GM18870 (cell line): ENCODE data around the gene CCL27.

Experiments
- ATAC-seq: cut with Tn5 transposase; IDR thresholded peaks from one replicate; pipeline ENCODE4 v1.9.1; 2021; ENCODE audit warnings: moderate library complexity; ENCODE audit not compliant: unreplicated experiment

Gene CCL27

GRCh38 chr9:34662526-34663302 lies at the start of gene CCL27:
TSS of gene CCL27 (minus strand) at chr9:34662657. CDS start at chr9:34662633, 24 bp downstream.
- no peak for ATAC-seq

GRCh38 chr9:34712140-34712539 lies 49.7 kb upstream of the CCL27 start:
- ATAC-seq, result no peak

GRCh38 chr9:34710023-34710422 lies 47.6 kb upstream of the CCL27 start, which contains the start of gene CCL21:
TSS of gene CCL21 (minus strand) at chr9:34710136. CDS start at chr9:34710066, 70 bp downstream.
- ATAC-seq, result no peak

DNA sequence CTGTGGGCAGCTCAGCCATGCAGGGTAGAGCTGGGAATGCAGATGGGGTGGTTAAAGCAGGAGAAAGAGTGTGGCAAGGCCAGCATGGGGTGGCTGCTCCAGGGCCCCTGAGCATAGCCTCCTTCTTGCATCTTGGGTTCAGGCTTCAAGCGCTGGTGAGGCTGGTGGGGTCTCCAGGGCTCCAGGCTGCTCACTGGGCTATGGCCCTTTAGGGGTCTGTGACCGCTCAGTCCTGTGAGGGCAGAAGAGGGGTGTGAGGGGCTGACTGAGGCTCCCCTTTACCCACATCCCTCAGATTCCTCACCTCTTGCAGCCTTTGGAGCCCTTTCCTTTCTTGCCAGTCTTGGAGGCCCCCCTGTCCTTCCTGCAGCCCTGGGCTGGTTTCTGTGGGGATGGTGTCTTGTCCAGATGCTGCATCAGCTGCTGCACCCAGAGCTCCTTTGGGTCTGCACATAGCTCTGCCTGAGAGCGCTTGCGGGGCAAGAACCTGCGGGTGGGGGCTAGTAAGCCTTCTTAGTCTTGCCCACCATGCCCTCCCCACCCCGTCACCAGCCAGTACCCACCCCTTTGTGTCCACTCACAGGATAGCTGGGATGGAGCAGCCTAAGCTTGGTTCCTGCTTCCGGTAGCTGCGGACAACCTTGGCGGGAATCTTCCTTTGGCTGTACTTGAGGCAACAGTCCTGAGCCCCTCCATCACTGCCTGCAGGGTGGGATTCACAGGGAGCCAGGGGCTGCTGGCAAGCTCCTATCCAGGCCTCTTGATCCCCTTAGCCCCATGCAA lies 46.9 kb upstream of the CCL27 start:
- no peak for ATAC-seq

- ATAC-seq, result no peak
These were observed 44.7 kb upstream of the CCL27 start for GRCh38 chr9:34707130-34707529.

DNA sequence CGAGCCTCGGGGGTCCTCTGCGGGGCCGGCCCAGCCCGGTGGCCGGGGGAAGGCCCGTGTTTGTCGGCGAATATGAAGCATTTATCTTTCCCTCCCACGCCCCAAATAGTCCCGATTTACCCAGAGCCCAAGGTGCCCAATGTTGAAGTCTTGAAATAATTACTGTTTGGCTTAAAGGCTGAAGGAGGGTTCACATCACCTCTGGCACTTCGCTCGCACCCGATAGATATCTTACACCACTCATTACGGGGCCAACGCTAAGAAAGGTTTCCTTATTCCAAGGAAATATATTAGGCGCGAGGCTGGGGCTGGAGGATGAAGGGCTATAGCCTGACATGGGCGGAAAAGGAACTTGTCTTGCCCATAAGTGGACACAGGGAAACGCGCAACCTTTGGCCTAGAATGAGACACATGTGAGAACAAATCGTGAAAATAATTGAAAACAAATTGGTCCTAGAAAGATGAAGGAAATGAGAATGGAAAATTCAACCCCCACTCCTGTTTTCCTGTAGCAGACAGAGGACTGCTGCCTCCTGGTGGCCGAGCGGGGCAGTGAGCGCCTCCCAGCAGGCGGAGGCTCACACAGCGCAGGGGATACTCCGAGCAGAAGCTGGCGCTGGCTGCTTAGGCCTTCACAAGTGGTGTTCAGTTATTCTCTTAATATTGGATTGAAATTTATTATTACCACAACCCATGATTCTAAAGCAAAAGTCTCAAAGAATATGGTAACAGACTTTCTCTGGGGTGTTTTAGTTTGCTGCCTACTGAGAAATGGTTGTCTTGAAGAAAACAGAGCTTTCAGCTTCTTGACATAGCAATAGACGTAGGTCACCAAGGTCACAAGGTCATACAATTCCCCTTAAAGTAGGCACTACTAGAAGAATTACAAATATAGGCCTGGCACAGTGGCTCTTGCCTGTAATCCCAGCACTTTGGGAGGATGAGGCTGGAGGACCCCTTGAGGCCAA lies 39.6 kb upstream of the CCL27 start:
- ATAC-seq, result no peak

GRCh38 chr9:34701023-34701768 lies 38.7 kb upstream of the CCL27 start:
- ATAC-seq, result no peak

DNA sequence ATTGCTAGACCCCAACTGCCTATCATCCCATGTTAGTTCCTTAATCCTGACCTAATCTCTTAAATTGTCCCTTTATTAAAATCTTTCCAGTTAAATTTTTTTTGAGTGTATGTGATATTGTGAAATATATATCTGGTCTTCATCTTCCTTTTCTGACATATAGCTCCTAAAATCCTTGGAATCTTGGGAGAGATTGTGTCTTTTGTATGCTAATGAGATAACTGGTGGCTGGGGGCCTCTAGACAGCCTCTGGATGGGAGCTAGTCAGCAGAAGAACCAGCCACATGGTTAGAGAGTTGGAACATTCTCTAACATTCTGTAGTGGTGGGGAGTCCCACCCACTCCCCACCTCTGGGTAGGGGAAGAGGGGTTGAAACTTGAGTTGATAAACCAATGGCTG lies 32.4 kb upstream of the CCL27 start:
- no peak for ATAC-seq

GRCh38 chr9:34693560-34693959 lies 31.1 kb upstream of the CCL27 start:
- no peak for ATAC-seq

GRCh38 chr9:34691936-34692315 lies 29.5 kb upstream of the CCL27 start:
- ATAC-seq, result no peak

DNA sequence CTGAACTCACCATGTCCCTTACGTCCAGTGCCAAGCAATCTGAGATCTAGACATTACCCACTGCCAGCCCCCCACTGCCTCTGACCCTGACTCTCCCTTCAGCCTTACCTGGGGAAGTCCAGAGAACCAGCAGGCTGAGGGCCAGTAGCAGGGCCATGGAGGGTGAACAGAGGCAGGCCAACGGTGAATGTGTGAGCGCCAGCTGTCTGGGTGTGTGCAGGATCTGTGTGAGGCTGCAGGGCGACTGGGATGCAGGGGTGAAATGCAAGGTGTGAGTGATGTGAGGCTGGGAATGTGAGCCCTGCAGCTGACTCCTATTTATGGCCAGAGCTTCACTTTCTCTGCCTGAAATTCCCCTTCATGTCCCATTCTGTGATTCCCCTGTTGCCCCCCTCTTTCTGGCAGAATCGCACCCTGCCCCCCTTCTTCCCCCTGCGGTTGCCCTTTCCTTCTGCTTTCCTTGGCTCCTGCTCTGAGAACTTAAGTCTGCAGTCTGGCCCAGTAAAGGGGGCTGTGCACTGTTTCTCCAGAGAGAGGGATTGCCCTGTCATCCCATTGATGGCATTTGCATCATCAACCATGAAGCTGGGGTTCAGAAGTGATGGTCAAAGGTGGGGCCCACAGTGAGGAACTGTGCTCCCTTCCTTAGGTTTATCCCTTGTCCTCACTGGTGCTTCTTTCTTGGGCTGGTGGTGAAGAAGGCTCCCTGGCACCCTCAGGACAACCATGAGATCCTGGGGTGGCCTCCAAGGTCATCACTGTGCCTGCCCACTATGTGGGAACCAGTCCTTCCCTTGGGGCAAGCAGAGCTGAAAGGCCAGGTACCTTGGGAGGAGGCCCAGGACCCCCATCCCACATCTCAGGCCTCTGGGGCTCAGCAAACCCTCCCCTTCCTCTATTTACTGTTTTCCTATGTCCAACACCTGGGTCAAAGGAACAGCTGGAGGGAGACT lies 28.8 kb upstream of the CCL27 start, which contains the start of gene CCL19:
Gene CCL19, minus strand, starts transcription at position 294 of the 953 bp plus-strand sequence. Its CDS starts 137 bp downstream, at position 157.
- no peak for ATAC-seq

DNA sequence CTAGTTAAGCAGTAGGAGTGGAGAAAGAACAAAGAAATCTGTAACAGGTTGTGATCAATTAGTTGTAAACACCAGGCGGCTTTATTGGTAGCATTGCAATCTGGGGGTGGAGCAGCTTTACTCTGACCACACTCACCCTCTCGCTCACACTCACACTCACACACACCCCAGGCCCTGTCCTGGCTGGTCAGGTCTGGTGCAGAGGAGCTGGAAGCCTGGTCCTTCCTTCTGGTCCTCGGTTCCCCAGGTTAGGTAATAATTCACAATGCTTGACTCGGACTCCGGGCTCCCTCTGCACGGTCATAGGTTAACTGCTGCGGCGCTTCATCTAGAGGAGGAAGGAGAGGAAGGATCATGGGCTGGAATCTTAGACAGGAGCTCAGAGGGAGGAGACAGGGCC lies 27.1 kb upstream of the CCL27 start:
- ATAC-seq, result no peak

- no peak for ATAC-seq
These were observed 26.6 kb upstream of the CCL27 start for GRCh38 chr9:34689116-34689470.

DNA sequence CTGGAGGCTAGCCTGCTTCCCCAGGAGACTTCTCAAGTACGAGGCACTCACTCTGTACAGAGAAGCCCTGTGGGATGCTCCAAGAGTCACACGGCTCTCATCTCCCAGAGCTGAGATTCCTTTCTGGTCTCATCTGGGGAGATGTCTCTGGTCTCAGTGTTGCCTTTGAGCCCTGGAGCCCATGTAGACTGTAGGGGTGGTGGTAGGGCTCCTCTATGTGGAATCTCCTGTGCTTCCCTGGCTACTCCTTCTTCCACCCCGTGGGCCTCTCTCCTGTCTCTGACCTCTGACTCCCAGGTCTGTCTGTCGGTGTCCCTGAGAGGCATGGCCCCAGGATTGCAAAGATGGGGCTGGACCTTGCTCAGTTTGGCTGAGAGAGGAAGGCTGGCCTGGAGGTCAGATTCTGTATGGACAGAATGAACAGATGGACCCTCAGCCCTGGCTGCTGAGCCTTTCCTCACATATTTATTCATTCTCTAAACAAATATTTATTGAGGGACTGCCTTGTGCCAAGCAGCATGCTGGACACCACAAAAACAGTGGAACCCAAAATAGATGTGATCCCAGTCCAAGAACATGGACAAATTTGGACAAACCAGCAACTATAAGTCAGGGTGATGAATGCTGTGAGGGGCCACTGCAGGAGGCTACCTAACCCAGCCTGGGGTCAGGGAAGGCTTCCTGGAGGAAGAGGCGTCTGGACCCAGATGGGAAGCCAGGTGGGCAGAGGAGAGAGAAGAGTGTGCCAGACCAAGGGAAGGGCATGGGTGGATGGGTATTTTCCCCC lies 26.1 kb upstream of the CCL27 start:
- ATAC-seq, result no peak

DNA sequence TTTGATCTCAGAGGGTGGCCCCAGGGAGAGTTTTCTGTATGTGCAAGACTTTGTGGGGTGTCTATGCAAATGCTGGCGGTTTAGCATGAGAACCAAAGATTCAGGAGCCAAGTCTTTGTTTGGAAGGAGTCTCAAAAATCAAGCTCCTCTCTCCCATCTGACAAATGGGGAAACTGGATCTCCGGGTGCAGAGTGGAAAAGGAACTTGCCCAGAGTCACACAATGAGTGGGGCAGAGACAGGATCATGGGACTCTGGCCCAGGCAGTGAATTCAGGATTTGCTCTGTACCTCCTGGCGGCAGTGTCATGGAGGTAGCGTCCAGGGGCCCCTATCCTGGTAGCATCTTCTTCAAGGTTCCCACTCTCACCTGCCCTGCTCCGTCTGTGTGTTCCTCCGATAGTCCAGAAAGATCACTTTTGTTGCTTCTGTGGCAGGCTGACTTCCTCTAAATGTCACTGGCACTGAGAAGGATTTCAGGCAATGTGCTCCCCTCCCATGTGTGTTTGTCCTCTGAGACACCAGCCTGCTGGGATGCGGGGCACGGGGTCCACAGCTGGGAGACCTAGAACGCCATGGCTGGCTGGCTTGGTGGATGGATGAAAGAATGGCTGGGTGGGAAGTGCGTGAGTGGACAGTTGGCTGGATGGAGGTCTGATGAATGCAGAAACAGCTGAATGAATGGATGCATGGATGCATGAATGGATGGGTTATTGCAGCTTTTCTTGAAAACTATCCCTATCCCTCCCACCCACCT lies 25.0 kb upstream of the CCL27 start:
- no peak for ATAC-seq

DNA sequence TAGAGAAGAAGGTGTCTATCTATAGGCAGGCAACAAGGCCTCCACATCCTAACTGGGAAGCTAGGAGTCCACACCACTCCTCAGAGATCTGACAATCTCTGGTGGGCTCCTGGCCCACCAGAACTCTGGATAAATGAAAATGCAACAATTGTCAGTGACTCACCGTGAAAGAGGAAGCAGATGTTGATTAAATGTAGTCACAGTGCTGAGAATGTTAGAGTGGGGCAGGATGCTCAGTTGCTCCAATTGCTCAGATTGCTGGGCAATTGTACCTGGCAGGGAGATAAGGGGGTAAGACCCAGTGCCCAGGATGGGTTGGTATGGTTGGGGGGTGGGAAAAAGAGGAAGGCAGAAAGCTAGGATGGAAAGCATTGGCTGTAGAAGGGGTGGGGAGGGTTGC lies 24.3 kb upstream of the CCL27 start:
- ATAC-seq, result no peak

DNA sequence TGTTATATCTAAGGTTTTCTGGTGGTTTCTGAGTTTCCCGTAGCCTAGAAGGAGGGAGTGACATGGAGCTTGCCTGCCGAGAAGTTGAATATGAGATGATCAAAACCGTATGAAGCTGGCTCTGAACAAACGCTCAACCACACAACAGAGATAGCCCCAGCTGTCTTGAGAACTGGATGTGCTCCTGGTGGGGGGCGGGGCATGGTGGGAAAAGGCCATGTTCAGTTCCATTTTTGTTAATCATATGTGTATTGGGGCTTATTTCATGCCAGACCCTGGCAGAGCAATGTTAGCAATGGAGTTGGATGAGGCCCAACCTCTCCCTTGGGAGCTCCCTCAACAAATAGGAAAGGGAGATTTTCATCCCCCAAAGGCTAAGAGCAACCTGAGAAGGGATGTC lies 23.8 kb upstream of the CCL27 start:
- no peak for ATAC-seq

GRCh38 chr9:34685591-34685990 lies 23.1 kb upstream of the CCL27 start:
- no peak for ATAC-seq
